Muscle of leg (tissue), 11 donors: ENCODE data around the gene SLAMF9. TPM values are rescaled to one million over a fixed set of nuclear protein-coding genes. Genes with fewer than 3 reads are reported as not detected.
A peak's percentile ranks its signal among the peaks of the same experiment; 100 is the strongest.
"Not testable (repeated sequence)": the region's sequence is repeated elsewhere in the genome, so short reads cannot be mapped to it uniquely, and the experiment has no call there.

Source experiments
- DNase-seq: peaks from one replicate; pipeline ENCODE4 v3.0.0; 2013
- H3K27ac ChIP-seq: one replicate; pipeline ENCODE4 v1.5.1; 2013; ENCODE audit warnings: mild to moderate bottlenecking, low read length, control low read depth
- H3K27me3 ChIP-seq: one replicate; pipeline ENCODE4 v1.6.1; 2013; ENCODE audit warnings: low read length; ENCODE audit not compliant: control insufficient read depth, insufficient read depth
- H3K36me3 ChIP-seq: one replicate; pipeline ENCODE4 v1.6.1; 2013; ENCODE audit warnings: low read length; ENCODE audit not compliant: control insufficient read depth, insufficient read depth
- H3K4me1 ChIP-seq: one replicate; pipeline ENCODE4 v1.6.1; 2013; ENCODE audit warnings: low read length; ENCODE audit not compliant: control insufficient read depth, insufficient read depth
- H3K4me3 ChIP-seq: one replicate; pipeline ENCODE4 v1.5.1; 2013; ENCODE audit warnings: low read length, control low read depth
- H3K9me3 ChIP-seq: replicated peaks from 2 replicates; pipeline ENCODE4 v1.6.1; 2013; ENCODE audit warnings: low read depth, low read length; ENCODE audit not compliant: control insufficient read depth
- WGBS: methylation state at CpG from one replicate; pipeline ENCODE4 v1.1.5; 2013; ENCODE audit warnings: missing lambda C conversion rate; ENCODE audit not compliant: insufficient coverage; 5-methylcytosine and 5-hydroxymethylcytosine counted together
- polyA plus RNA-seq, 8 donors: library from polyadenylated mRNA; unstranded; fragments of 120-200 nt; gene quantifications; one replicate each; pipeline versions ENCODE4 v1.2.1 to v1.2.3, GENCODE V29; 2013; ENCODE audit warnings: inconsistent platforms in 1 of 8, low replicate concordance in 1 of 8; ENCODE audit not compliant: insufficient read length in 8 of 8, insufficient read depth in 1 of 8
- total RNA-seq: library from RNA; stranded (reverse); fragments of 120-200 nt; gene quantifications from one replicate; pipeline ENCODE4 v1.2.4, GENCODE V29; 2013

Gene SLAMF9
- total and polyA plus RNA-seq, 9 donors, result not detected

DNA sequence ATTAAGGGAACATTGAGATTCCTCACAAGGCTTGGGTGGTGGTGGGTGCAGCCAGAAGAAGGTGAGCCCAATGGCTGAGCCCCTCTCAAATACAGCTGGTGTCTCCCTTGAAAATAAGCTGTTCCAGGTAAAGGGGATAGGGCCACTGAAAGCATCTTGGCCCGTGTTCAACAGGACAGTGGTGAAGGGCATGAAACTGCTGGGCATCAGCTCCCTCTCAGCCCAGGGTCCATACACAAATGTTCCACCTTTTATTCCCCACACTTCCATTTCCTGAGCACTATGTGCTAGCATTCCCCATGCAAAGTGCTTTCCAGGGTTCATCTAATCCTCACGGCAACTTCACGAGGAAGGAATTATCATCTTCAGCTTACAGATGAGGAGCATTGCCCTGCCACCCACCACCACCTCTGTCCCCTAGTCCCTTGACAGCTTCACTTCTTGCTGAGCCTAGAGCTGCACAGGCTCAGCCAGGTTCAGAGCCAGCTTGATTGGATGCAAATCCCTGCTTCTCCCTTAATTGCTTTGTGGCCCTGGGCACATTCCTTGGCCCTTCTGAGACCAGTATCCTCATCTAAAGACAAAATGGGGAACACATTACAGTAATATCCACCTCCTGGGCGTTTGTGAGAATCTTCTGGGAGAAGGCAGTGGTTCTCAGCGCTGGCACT lies 38.3 kb downstream of the SLAMF9 start:
- Histone ChIP-seq H3K27me3 (no peaks in the 10 kb centered on the region), H3K36me3 (peaks cover 42% of the 10 kb centered on the region), H3K4me1 (peaks cover 57% of the 10 kb centered on the region), H3K4me3 (no peak overlapping the region), H3K27ac (no peak overlapping the region), H3K9me3 (no peaks in the 10 kb centered on the region)
- WGBS, result 49% methylated on average over 3 of the region's 5 CpGs
- DNase-seq, result no peak

DNA sequence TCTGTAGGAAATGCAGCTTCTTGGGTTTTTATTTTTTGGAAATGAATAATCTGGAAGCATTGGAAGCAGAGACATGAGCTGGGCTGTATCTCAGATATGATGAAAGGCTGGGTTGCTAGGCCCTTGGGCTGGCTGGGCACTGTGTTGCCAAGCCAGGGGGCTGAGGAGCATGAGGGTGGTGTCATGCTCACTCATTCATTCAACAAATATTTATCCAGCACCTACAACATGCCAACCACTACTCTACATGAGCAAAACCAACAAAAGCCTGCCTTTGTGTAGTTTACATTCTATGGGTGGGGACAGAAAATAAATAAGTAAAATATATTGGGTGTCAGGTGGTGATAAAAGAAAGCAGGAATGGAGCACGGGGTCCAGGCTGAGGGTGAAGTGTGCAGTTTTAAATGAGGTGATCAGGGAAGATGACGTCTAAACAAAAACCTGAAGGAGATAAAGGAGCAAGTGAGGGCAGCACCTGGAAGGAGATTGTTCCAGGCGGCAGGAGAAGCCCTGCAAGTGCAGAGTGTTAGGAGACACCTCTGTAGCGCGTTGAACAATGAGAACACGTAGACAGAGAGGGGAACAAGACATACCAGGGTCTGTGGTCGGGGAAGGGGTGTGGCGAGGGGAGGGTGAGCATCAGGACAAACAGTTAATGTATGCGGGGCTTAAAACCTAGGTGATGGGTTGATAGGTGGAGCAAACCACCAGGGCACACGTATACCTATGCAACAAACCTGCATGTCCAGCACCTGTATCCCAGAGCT lies 39.6 kb downstream of the SLAMF9 start:
- H3K4me3 ChIP-seq, result no peak overlapping the region
- no peak overlapping the region for H3K27ac ChIP-seq
- H3K4me1 ChIP-seq, result peaks cover 53% of the 10 kb centered on the region
- DNase-seq, result no peak
- H3K9me3 ChIP-seq, result no peaks in the 10 kb centered on the region
- H3K36me3 ChIP-seq, result peaks cover 30% of the 10 kb centered on the region
- 79% methylated on average over 8 of the region's 10 CpGs for WGBS
- H3K27me3 ChIP-seq, result no peaks in the 10 kb centered on the region

DNA sequence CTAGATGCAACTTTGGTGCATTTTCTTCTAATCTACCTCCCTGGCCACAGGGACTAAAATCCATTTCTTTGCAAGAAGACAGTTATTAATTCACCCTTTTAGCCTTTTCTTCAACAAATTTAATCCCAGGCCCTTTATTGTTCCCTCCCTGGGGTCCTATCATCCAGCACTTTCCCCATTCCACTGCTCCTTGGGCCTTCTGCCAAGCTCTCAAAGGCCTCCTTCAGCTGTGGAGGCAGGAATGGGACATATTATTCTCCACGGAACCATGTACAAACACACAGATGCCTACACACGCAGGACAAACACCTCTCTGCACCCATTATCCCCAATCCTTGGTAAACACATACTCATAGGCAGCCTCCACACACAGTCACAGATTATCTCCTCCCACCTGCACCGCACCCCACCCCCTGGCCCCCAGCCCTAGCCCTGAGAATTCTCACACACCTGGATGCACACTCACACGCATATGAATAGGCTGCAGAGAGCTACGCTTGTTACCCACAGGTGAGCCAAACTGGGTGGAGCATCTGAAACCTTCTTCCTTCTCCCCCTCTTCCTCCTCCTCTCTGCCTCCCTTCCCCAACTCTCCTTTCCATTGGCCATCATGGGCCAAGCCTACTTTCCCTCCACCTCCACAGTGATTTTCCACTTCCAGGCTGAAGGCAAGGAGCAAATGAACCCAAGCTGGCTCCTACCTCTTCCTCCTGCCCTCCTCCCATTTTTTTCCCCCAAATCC lies 40.4 kb downstream of the SLAMF9 start:
- Histone ChIP-seq H3K27me3 (no peaks in the 10 kb centered on the region), H3K36me3 (peaks cover 22% of the 10 kb centered on the region), H3K27ac (no peak overlapping the region), H3K9me3 (no peaks in the 10 kb centered on the region), H3K4me1 (peaks cover 45% of the 10 kb centered on the region), H3K4me3 (no peak overlapping the region)
- WGBS, result 38% methylated on average over 5 of the region's 5 CpGs
- DNase-seq, result no peak

DNA sequence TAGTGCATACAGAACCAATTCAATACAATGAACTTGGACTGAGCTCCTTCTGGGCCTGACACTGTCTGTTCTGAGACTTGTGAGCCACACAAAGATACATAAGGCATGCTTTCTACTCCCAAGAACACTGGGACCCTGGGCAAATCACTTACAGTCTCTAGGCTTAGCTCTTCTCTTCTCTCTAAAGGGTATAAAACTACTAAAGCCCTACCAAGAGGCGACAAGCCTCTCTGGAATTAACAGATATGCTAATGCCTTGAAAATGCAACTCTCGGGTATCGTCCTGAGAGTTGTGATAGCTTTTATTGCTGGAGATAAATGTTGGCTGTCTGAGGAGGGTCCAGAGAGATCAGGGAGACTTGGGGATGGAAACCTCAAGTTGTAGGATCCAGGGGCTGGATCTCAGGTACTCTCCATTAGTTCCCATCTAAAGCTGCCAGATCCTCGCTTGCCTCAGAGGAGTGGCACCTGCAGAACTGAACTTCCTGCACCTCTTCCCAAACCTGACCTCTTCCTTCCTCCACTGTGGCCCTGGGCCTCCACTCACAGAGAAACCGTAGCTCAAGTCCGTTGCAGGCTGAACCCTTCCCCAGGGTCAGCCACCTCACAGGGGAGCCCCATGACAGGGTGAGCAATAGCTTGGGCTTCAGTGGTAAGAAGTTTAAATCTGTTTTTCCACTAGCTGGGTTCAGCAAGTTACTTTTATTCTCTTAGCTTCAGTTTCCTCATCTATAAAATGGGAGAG lies 42.5 kb downstream of the SLAMF9 start:
- Histone ChIP-seq H3K4me1 (peaks cover 26% of the 10 kb centered on the region), H3K36me3 (peaks cover 4% of the 10 kb centered on the region), H3K27ac (peak overlapping the region; percentile 7), H3K27me3 (no peaks in the 10 kb centered on the region), H3K4me3 (no peak overlapping the region), H3K9me3 (no peaks in the 10 kb centered on the region)
- WGBS, result 89% methylated on average over 3 of the region's 6 CpGs
- no peak for DNase-seq

- 83% methylated on average over 3 of the region's 9 CpGs for WGBS
- Histone ChIP-seq H3K4me3 (no peak overlapping the region), H3K4me1 (peaks cover 16% of the 10 kb centered on the region), H3K27me3 (no peaks in the 10 kb centered on the region), H3K27ac (no peak overlapping the region), H3K36me3 (no peaks in the 10 kb centered on the region), H3K9me3 (peaks cover 3% of the 10 kb centered on the region)
- no peak for DNase-seq
Observed at GRCh38 chr1:159908031-159908940, 45.8 kb downstream of the SLAMF9 start.

GRCh38 chr1:159906960-159907359 lies 47.1 kb downstream of the SLAMF9 start:
- WGBS, result no CpG with 5 or more reads among the region's 1 CpG
- Histone ChIP-seq H3K4me1 (peaks cover 16% of the 10 kb centered on the region), H3K4me3 (no peak overlapping the region), H3K9me3 (peaks cover 3% of the 10 kb centered on the region), H3K27ac (no peak overlapping the region), H3K27me3 (no peaks in the 10 kb centered on the region), H3K36me3 (no peaks in the 10 kb centered on the region)
- no peak for DNase-seq

DNA sequence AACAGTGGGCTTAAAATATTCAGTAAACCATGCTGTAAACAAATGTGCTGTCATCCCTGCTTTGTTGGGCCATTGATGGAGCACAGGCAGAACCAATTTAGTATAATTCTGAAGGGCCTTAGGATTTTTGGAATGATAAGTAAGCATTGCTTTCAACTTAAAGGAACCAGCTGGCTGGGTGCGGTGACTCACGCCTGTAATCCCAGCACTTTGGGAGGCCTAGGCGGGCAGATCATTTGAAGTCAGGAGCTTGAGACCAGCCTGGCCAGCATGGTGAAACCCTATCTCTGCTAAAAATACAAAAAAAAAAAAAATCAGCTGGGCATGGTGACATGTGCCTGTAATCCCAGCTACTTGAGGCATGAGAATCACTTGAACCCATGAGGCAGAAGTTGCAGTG lies 50.0 kb downstream of the SLAMF9 start:
- H3K4me1 ChIP-seq, result peaks cover 16% of the 10 kb centered on the region
- H3K27ac ChIP-seq, DNase-seq, H3K36me3 ChIP-seq, H3K4me3 ChIP-seq, H3K27me3 ChIP-seq, H3K9me3 ChIP-seq: not testable (repeated sequence)
- 93% methylated on average over 2 of the region's 3 CpGs for WGBS

- no peak overlapping the region for H3K4me3 ChIP-seq
- H3K9me3 ChIP-seq, result peaks cover 3% of the 10 kb centered on the region
- H3K4me1 ChIP-seq, result peaks cover 16% of the 10 kb centered on the region
- no CpG with 5 or more reads among the region's 3 CpGs for WGBS
- H3K36me3 ChIP-seq, result no peaks in the 10 kb centered on the region
- no peaks in the 10 kb centered on the region for H3K27me3 ChIP-seq
- H3K27ac ChIP-seq, result no peak overlapping the region
- DNase-seq, result no peak
Observed at GRCh38 chr1:159902541-159902940, 51.5 kb downstream of the SLAMF9 start.
